ENCODE results near the gene USE1.
"Not testable (repeated sequence)": the region's sequence is repeated elsewhere in the genome, so short reads cannot be mapped to it uniquely, and the experiment has no call there.

USE1 gene

DNA sequence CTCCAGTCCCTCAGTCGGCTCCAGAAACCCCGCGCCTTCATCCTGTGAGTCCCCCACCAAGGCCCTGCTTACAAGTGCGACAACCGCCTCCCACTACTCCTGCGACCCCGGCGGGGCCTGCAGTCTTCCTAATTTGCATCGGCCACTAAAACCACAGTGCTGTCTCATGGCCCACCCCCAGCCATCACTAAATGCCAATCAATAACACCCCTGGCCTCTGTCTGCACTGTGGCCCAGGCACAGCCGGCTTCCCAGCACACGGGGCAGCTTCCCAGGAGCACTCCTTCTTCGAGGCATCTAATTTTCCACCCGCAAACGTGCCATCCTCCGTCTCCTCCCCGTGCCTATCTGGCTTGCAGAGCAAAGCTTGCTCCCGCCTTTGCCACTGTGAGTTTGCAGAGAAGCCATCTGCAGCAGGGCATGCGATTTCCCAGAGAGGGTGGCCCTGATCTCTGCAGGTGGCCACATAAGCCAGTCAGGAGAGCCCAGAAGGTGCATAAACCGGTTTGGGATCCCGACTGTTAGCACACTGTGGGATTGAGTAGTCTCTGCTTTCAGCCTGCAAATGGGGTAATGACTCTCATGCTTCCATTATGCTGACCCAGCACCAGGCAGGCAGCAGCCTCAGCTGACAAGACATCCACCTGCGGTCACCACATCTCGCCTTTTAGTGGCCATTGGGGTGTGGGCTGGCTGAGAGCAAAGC is 34.0 kb upstream of the USE1 start:
- no peak overlapping the region for H3K27ac ChIP-seq
- no peak overlapping the region for H3K4me3 ChIP-seq
- DNase-seq (ENCODE audit: low spot score): no peak
- no peak for TF ChIP-seq CTCF (IDR thresholded peaks at IDR 0.05)

- H3K27ac ChIP-seq: no peak overlapping the region
- no peak for DNase-seq (ENCODE audit: low spot score)
- no peak for TF ChIP-seq CTCF (IDR thresholded peaks at IDR 0.05)
- H3K4me3 ChIP-seq: no peak overlapping the region
Observed at GRCh38 chr19:17183271-17183761, 31.8 kb upstream of the USE1 start.

DNA sequence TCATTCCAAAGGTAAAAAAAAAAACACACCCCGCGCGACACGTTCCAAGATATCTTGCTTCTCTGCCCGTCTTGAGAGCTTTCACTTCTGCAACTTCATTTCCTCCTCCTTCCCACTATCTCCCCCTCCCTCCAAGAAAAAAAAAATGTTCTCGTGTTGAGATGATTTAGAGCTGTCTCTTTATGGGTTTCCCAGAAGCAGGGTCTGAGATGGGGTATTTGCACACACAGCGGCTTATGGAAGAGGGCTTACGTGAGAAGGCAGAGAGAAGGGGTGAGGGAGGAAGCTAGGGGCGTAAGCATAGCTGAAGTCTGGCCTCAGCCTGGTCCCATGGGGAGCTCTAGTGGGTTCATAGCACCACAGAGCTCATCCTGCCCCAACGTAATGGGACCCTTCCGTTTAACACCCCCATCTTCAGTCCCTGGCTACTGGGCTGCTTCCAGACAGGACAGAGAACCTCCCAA is 31.3 kb upstream of the USE1 start:
- TF ChIP-seq CTCF (IDR thresholded peaks at IDR 0.05): no peak
- no peak for DNase-seq (ENCODE audit: low spot score)
- no peak overlapping the region for H3K4me3 ChIP-seq
- no peak overlapping the region for H3K27ac ChIP-seq

DNA sequence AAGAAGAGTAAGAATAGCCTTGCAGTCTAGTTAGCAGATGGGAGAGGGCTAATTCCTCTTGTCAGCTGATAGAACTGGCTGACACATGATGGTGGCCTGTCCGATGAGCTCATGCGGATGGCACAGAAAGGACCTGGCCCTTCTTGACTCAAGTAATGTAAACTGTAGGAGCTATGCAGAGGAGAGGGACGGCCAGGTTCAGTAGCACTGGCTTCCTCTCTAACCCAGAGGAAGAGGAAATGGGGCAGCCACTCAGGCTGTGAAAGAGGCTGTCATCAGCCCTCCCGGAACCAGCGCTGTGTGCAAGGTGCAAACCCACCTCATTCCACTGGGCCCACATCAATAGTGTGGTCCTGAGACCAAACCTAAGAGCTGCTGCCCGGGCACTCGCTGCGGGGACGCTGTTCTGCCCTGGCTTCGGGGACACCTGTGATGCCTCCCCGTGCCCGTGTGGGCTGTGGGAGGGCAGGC is 30.8 kb upstream of the USE1 start:
- no peak overlapping the region for H3K27ac ChIP-seq
- no peak for TF ChIP-seq CTCF (IDR thresholded peaks at IDR 0.05)
- H3K4me3 ChIP-seq: no peak overlapping the region
- DNase-seq (ENCODE audit: low spot score): no peak

DNA sequence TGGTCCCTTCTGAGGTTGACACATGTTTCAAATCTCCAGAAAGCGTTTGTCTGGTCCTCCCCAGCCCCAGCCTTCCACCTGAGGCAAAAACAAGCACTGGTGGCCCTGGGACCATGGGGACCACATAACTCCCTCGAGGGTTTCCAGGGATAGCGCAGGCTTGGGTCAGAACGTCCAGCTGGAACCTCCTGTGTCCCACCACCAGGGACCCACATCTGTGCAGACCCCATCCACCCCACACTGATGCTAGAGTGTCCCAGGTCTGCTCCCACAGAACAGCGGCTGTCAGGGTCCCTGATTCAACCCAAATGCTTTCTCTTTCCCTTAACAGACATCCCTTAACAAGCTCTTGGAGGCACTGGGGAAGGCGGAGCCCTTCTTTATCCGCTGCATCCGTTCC is 29.6 kb upstream of the USE1 start:
- DNase-seq (ENCODE audit: low spot score): no peak
- TF ChIP-seq CTCF (IDR thresholded peaks at IDR 0.05): no peak
- no peak overlapping the region for H3K4me3 ChIP-seq
- no peak overlapping the region for H3K27ac ChIP-seq

DNA sequence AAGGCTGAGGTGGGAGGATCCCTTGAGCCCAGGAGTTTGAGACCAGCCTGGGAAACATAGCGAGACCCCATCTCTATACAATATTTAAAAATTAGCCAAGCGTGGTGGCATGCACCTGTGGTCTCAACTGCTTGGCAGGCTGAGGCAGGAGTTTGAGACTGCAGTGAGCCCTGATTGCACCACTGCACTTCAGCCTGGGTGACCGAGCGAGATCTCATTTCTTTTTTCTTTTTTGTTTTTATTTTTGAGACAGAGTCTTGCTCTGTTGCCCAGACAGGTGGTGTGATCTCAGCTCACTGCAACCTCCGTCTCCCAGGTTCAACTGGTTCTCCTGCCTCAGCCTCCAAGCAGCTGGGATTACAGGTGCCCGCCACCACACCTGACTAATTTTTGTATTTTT is 23.4 kb upstream of the USE1 start:
- H3K4me3 ChIP-seq; H3K27ac ChIP-seq; DNase-seq (ENCODE audit: low spot score): not testable (repeated sequence)

DNA sequence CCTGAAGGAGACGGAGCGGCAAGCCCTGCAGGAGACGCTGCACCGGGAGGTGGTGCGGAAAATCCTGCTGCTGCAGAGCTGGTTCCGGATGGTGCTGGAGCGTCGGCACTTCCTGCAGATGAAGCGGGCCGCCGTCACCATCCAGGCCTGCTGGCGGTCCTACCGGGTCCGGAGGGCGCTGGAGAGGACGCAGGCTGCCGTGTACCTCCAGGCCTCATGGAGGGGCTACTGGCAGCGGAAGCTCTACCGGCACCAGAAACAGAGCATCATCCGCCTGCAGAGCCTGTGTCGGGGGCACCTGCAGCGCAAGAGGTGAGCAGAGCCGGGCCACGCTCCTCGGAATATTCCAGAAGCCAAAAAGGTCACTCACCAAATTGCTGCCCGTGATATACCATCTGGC is 22.4 kb upstream of the USE1 start:
- Histone ChIP-seq H3K4me3 (no peak overlapping the region), H3K27ac (no peak overlapping the region)
- no peak for TF ChIP-seq CTCF (IDR thresholded peaks at IDR 0.05)
- no peak for DNase-seq (ENCODE audit: low spot score)

Measured in coronary artery (tissue), 2 donors.